ENCODE measurements around the gene DDIT4L.

DNA sequence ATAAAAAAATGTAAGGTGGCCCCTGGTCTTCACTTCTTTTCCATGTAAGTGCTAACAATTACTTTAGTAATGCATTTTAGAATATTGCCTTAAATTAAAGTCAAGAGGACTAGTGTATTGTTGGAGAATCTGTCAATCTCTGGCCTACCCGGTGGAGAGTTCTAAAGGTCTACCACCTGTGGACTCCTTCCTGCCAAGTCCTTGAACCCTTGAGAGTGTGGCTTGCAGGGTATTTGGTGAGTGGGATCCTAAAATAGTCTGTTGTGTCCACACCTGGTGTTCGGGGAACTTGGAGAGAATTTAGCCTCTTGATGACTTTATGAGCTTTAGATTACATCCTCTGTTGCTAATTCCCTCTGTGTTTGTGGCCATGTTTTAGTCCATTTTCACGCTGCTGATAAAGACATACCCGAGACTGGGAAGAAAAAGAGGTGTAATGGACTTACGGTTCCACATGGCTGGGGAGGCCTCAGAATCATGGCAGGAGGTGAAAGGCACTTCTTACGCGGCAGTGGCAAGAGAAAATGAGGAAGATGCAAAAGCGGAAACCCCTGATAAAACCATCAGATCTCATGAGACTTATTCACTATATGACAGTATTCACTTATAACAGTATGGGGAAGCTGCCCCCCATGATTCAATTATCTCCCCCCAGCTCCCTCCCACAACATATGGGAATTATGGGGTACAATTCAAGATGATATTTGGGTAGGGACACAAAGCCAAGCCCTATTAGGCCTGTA is 23.8 kb downstream of the DDIT4L start:
- TF ChIP-seq, protein P1, sequence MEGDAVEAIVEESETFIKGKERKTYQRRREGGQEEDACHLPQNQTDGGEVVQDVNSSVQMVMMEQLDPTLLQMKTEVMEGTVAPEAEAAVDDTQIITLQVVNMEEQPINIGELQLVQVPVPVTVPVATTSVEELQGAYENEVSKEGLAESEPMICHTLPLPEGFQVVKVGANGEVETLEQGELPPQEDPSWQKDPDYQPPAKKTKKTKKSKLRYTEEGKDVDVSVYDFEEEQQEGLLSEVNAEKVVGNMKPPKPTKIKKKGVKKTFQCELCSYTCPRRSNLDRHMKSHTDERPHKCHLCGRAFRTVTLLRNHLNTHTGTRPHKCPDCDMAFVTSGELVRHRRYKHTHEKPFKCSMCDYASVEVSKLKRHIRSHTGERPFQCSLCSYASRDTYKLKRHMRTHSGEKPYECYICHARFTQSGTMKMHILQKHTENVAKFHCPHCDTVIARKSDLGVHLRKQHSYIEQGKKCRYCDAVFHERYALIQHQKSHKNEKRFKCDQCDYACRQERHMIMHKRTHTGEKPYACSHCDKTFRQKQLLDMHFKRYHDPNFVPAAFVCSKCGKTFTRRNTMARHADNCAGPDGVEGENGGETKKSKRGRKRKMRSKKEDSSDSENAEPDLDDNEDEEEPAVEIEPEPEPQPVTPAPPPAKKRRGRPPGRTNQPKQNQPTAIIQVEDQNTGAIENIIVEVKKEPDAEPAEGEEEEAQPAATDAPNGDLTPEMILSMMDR (IDR thresholded peaks at IDR 0.05) = no peak
- TF ChIP-seq POLR2A (IDR thresholded peaks at IDR 0.05) = no peak
